ENCODE results near the gene TMC3.

Gene TMC3

GRCh38 chr15:81341351-81341750 is 32.7 kb downstream of the TMC3 start:
- Histone ChIP-seq H3K9me3 (ENCODE audit: control insufficient read depth, low read length) (no peaks in the 10 kb centered on the region), H3K27me3 (replicated peaks; ENCODE audit: control insufficient read depth, insufficient read depth, low read length) (peaks cover 44% of the 10 kb centered on the region), H3K4me1 (ENCODE audit: control insufficient read depth, insufficient read depth, low read length) (peaks cover 23% of the 10 kb centered on the region), H3K9ac (ENCODE audit: low read length) (no peak overlapping the region), H3K36me3 (ENCODE audit: control insufficient read depth, insufficient read depth, low read length, severe bottlenecking) (no peaks in the 10 kb centered on the region), H3K4me3 (ENCODE audit: low read length) (no peak overlapping the region)
- DNase-seq (ENCODE audit: low read depth): no peak

DNA sequence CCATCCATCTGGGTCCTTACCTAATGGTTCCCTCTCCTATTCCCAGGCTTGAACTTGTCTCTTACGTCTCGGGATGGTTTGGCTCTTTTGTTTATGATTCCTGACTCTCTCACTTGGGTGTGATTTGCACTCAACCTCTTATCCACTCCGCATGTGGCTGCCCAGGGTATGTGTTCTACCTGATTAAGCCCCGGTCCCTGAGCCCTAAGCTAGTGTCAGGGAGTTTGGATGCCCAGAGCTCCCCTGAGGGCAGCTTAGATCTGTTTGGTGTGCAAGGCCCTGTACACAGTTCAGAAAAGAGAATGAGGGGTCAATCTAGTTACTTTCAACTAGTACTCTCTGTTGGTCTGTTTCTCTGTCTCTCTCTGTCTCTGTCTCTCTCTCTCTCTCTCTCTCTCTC is 34.2 kb downstream of the TMC3 start:
- Histone ChIP-seq H3K9ac (ENCODE audit: low read length) (no peak overlapping the region), H3K4me1 (ENCODE audit: control insufficient read depth, insufficient read depth, low read length) (peaks cover 23% of the 10 kb centered on the region), H3K36me3 (ENCODE audit: control insufficient read depth, insufficient read depth, low read length, severe bottlenecking) (no peaks in the 10 kb centered on the region), H3K27me3 (replicated peaks; ENCODE audit: control insufficient read depth, insufficient read depth, low read length) (peaks cover 38% of the 10 kb centered on the region), H3K9me3 (ENCODE audit: control insufficient read depth, low read length) (no peaks in the 10 kb centered on the region), H3K4me3 (ENCODE audit: low read length) (no peak overlapping the region)
- no peak for DNase-seq (ENCODE audit: low read depth)

DNA sequence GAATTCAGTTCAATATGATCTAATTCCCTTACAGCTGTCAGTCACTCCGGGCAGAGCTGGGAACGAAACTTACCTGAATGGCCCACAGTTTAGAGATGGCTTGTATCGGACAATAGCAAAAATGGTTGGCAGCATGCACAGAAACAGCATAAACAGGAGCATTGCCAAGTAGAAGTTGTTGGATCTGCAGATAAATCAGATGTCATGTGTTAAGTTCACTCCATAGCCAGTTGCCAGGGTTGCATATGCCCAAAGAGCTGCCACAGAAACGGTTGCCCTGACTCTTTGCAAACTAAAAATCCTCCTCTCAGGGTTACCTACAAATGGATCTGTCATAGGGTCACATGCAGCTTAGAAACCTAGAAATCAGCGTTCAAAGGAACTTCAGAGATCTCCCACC is 34.7 kb downstream of the TMC3 start:
- Histone ChIP-seq H3K4me1 (ENCODE audit: control insufficient read depth, insufficient read depth, low read length) (peaks cover 23% of the 10 kb centered on the region), H3K4me3 (ENCODE audit: low read length) (no peak overlapping the region), H3K36me3 (ENCODE audit: control insufficient read depth, insufficient read depth, low read length, severe bottlenecking) (no peaks in the 10 kb centered on the region), H3K9ac (ENCODE audit: low read length) (no peak overlapping the region), H3K9me3 (ENCODE audit: control insufficient read depth, low read length) (no peaks in the 10 kb centered on the region), H3K27me3 (replicated peaks; ENCODE audit: control insufficient read depth, insufficient read depth, low read length) (peaks cover 37% of the 10 kb centered on the region)
- no peak for DNase-seq (ENCODE audit: low read depth)

DNA sequence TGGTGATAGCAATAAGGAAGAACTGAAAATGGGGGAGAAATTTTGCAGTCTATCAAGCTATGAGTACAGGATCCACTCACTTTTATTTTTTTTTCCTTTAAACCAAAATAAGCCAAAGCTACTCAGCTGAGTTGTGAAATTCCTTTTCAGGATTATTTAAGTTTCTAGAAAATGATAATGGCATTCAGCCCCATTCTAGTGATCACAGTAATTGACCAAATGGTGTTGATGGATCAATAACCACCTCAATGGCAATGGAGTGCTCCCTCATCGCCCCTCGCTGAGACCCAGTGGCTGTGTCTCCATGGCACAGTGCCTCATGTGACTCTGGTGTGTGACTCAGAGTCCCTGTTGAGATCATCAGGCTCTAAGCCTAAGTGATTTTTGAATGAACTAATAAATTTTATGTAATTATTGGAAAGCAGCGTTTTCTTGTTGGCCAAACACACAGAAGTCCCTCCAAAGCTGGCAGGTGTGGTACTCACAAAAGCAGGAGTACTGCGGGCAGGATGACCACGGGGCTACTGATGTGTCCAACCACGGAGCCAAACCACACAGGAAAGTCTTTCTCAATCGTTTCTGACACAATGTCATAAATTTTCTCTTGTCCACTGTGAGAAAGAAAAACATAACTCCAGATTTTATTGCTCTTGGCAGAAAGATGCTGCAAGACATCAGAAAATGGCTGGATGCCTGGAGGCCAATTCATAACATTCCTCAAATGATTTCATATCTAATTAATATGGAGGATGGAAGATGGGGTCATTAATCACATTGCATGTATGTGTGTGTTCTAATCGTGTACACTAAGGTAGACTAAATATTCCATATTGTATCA is 35.6 kb downstream of the TMC3 start:
- peaks cover 23% of the 10 kb centered on the region for H3K4me1 ChIP-seq (ENCODE audit: control insufficient read depth, insufficient read depth, low read length)
- peak overlapping the region; percentile 53 for H3K4me3 ChIP-seq (ENCODE audit: low read length)
- H3K27me3 ChIP-seq (replicated peaks; ENCODE audit: control insufficient read depth, insufficient read depth, low read length): peaks cover 32% of the 10 kb centered on the region
- peak; percentile 86 for DNase-seq (ENCODE audit: low read depth)
- peak overlapping the region; percentile 37 for H3K9ac ChIP-seq (ENCODE audit: low read length)
- H3K36me3 ChIP-seq (ENCODE audit: control insufficient read depth, insufficient read depth, low read length, severe bottlenecking): no peaks in the 10 kb centered on the region
- no peaks in the 10 kb centered on the region for H3K9me3 ChIP-seq (ENCODE audit: control insufficient read depth, low read length)

GRCh38 chr15:81337713-81338157 is 36.3 kb downstream of the TMC3 start:
- Histone ChIP-seq H3K9me3 (ENCODE audit: control insufficient read depth, low read length) (no peaks in the 10 kb centered on the region), H3K4me3 (ENCODE audit: low read length) (peak overlapping the region; percentile 53), H3K36me3 (ENCODE audit: control insufficient read depth, insufficient read depth, low read length, severe bottlenecking) (no peaks in the 10 kb centered on the region), H3K4me1 (ENCODE audit: control insufficient read depth, insufficient read depth, low read length) (peaks cover 23% of the 10 kb centered on the region), H3K27me3 (replicated peaks; ENCODE audit: control insufficient read depth, insufficient read depth, low read length) (peaks cover 25% of the 10 kb centered on the region), H3K9ac (ENCODE audit: low read length) (peak overlapping the region; percentile 37)
- no peak for DNase-seq (ENCODE audit: low read depth)

DNA sequence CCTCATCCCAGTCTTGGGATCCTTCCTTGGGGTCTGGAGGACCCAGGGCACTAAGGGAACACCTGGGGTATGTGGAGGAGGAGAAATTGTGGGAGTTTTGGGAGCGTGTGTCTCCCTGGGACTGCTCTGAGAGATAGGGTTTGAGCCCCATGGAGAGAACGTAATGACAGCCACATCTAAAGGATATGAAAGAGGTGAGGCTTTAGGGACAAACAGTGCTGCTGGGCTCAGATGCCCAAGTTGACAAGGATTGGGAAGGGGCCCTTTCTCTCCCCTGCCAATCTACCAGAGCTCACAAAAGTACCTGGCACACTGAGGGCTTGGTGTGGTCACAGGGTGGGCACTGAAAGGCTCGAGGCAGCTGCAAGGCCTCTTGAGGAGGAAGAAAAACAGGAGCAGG is 36.8 kb downstream of the TMC3 start:
- Histone ChIP-seq H3K9me3 (ENCODE audit: control insufficient read depth, low read length) (no peaks in the 10 kb centered on the region), H3K27me3 (replicated peaks; ENCODE audit: control insufficient read depth, insufficient read depth, low read length) (peaks cover 21% of the 10 kb centered on the region), H3K4me1 (ENCODE audit: control insufficient read depth, insufficient read depth, low read length) (peaks cover 23% of the 10 kb centered on the region), H3K36me3 (ENCODE audit: control insufficient read depth, insufficient read depth, low read length, severe bottlenecking) (no peaks in the 10 kb centered on the region), H3K9ac (ENCODE audit: low read length) (no peak overlapping the region), H3K4me3 (ENCODE audit: low read length) (peak overlapping the region; percentile 53)
- DNase-seq (ENCODE audit: low read depth): no peak

- peak; percentile 41 for DNase-seq (ENCODE audit: low read depth)
- H3K36me3 ChIP-seq (ENCODE audit: control insufficient read depth, insufficient read depth, low read length, severe bottlenecking): no peaks in the 10 kb centered on the region
- peaks cover 18% of the 10 kb centered on the region for H3K27me3 ChIP-seq (replicated peaks; ENCODE audit: control insufficient read depth, insufficient read depth, low read length)
- H3K9ac ChIP-seq (ENCODE audit: low read length): no peak overlapping the region
- no peak overlapping the region for H3K4me3 ChIP-seq (ENCODE audit: low read length)
- no peaks in the 10 kb centered on the region for H3K9me3 ChIP-seq (ENCODE audit: control insufficient read depth, low read length)
- H3K4me1 ChIP-seq (ENCODE audit: control insufficient read depth, insufficient read depth, low read length): peaks cover 23% of the 10 kb centered on the region
These were observed 37.4 kb downstream of the TMC3 start for GRCh38 chr15:81336568-81336967.

GRCh38 chr15:81335631-81336030 is 38.4 kb downstream of the TMC3 start:
- peaks cover 9% of the 10 kb centered on the region for H3K27me3 ChIP-seq (replicated peaks; ENCODE audit: control insufficient read depth, insufficient read depth, low read length)
- H3K9ac ChIP-seq (ENCODE audit: low read length): no peak overlapping the region
- no peak overlapping the region for H3K4me3 ChIP-seq (ENCODE audit: low read length)
- no peak for DNase-seq (ENCODE audit: low read depth)
- H3K4me1 ChIP-seq (ENCODE audit: control insufficient read depth, insufficient read depth, low read length): peaks cover 23% of the 10 kb centered on the region
- no peaks in the 10 kb centered on the region for H3K36me3 ChIP-seq (ENCODE audit: control insufficient read depth, insufficient read depth, low read length, severe bottlenecking)
- no peaks in the 10 kb centered on the region for H3K9me3 ChIP-seq (ENCODE audit: control insufficient read depth, low read length)

- Histone ChIP-seq H3K4me3 (ENCODE audit: low read length) (no peak overlapping the region), H3K4me1 (ENCODE audit: control insufficient read depth, insufficient read depth, low read length) (peaks cover 23% of the 10 kb centered on the region), H3K27me3 (replicated peaks; ENCODE audit: control insufficient read depth, insufficient read depth, low read length) (peaks cover 6% of the 10 kb centered on the region), H3K9me3 (ENCODE audit: control insufficient read depth, low read length) (no peaks in the 10 kb centered on the region), H3K36me3 (ENCODE audit: control insufficient read depth, insufficient read depth, low read length, severe bottlenecking) (no peaks in the 10 kb centered on the region), H3K9ac (ENCODE audit: low read length) (no peak overlapping the region)
- no peak for DNase-seq (ENCODE audit: low read depth)
These were observed 39.1 kb downstream of the TMC3 start for GRCh38 chr15:81334768-81335435.

DNA sequence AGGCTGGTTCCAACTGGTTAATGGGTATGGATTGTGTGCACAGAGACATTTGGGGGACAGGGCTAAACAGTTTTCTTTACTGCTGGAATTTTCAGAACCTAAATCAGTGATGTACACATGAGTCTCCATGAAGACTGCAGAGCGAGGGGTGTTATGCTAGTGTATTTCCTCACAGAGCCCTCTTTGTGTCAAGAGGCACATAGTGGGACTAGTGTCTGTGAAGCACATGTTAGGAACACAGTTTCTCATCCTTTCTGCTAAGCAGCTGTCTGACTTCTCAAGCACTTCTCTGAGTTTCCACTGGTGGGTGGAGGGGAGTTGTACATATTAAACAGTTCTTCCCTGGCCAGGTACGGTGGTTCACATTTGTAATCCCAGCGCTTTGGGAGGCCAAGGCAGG is 40.6 kb downstream of the TMC3 start:
- H3K9me3 ChIP-seq (ENCODE audit: control insufficient read depth, low read length): no peaks in the 10 kb centered on the region
- no peaks in the 10 kb centered on the region for H3K27me3 ChIP-seq (replicated peaks; ENCODE audit: control insufficient read depth, insufficient read depth, low read length)
- no peak overlapping the region for H3K9ac ChIP-seq (ENCODE audit: low read length)
- no peaks in the 10 kb centered on the region for H3K36me3 ChIP-seq (ENCODE audit: control insufficient read depth, insufficient read depth, low read length, severe bottlenecking)
- DNase-seq (ENCODE audit: low read depth): no peak
- H3K4me1 ChIP-seq (ENCODE audit: control insufficient read depth, insufficient read depth, low read length): peaks cover 14% of the 10 kb centered on the region
- no peak overlapping the region for H3K4me3 ChIP-seq (ENCODE audit: low read length)

GRCh38 chr15:81332326-81332725 is 41.7 kb downstream of the TMC3 start:
- no peaks in the 10 kb centered on the region for H3K36me3 ChIP-seq (ENCODE audit: control insufficient read depth, insufficient read depth, low read length, severe bottlenecking)
- H3K4me1 ChIP-seq (ENCODE audit: control insufficient read depth, insufficient read depth, low read length): peaks cover 12% of the 10 kb centered on the region
- no peak overlapping the region for H3K9ac ChIP-seq (ENCODE audit: low read length)
- no peaks in the 10 kb centered on the region for H3K27me3 ChIP-seq (replicated peaks; ENCODE audit: control insufficient read depth, insufficient read depth, low read length)
- DNase-seq (ENCODE audit: low read depth): no peak
- H3K9me3 ChIP-seq (ENCODE audit: control insufficient read depth, low read length): no peaks in the 10 kb centered on the region
- no peak overlapping the region for H3K4me3 ChIP-seq (ENCODE audit: low read length)
